H1 (cell line): ENCODE measurements around the gene MFAP3. TPM values are rescaled to one million over a fixed set of nuclear protein-coding genes. Genes with fewer than 3 reads are reported as not detected.

Source experiments
- CTCF ChIA-PET: fragments of 300-600 bp; sonication (Branson Sonifier 250); formaldehyde crosslinking; loops from one replicate; lab custom pipeline; 2021; ENCODE audit not compliant: partially characterized antibody; lab: Charles Lee
- POLR2A ChIA-PET: fragments of 300-600 bp; sonication (Branson Sonifier 250); formaldehyde crosslinking; loops from one replicate; lab custom pipeline; 2021; ENCODE audit warnings: inconsistent platforms; ENCODE audit not compliant: partially characterized antibody; lab: Charles Lee
- DNase-seq, 2 experiments: peaks; one replicate each; pipeline versions ENCODE4 v3.0.0 to v3.0.0-alpha.2; 2010 to 2022; ENCODE audit warnings: low spot score in 2 of 2, low read depth in 1 of 2, mixed read lengths in 1 of 2
- FAIRE-seq: peaks from 2 replicates; lab custom pipeline; 2011; peaks lifted over from hg19 to GRCh38; lab: Jason Lieb, UNC
- H2AFZ ChIP-seq: 2 replicates; pipeline ENCODE4 v1.8.1; 2012; ENCODE audit warnings: low read length, inconsistent platforms
- H2AK5ac ChIP-seq: 2 replicates; pipeline ENCODE4 v1.6.1; 2013; ENCODE audit warnings: low read depth, low read length
- H2BK120ac ChIP-seq: replicated peaks from 2 replicates; pipeline ENCODE3; 2013; ENCODE audit warnings: low read depth, low read length, inconsistent platforms
- H2BK12ac ChIP-seq: 2 replicates; pipeline ENCODE4 v1.6.1; 2013; ENCODE audit warnings: low read depth, low read length
- H2BK15ac ChIP-seq: 2 replicates; pipeline ENCODE4 v1.6.1; 2013; ENCODE audit warnings: low read length
- H2BK20ac ChIP-seq: 2 replicates; pipeline ENCODE4 v1.6.1; 2013; ENCODE audit warnings: low read length
- H2BK5ac ChIP-seq: 2 replicates; pipeline ENCODE4 v1.6.1; 2013; ENCODE audit warnings: low read depth, low read length
- H3K14ac ChIP-seq: 2 replicates; pipeline ENCODE4 v1.6.1; 2013; ENCODE audit warnings: inconsistent platforms; ENCODE audit not compliant: insufficient read length
- H3K18ac ChIP-seq: 2 replicates; pipeline ENCODE4 v1.6.1; 2013; ENCODE audit warnings: low read length; ENCODE audit errors: extremely low read depth
- H3K23ac ChIP-seq: 2 replicates; pipeline ENCODE4 v1.6.1; 2013; ENCODE audit warnings: inconsistent platforms; ENCODE audit not compliant: insufficient read length
- H3K23me2 ChIP-seq: 2 replicates; pipeline ENCODE4 v1.6.1; 2013; ENCODE audit warnings: low read depth, low read length
- H3K27ac ChIP-seq: 2 replicates; pipeline ENCODE4 v1.6.1; 2011; ENCODE audit warnings: low read depth, low read length, inconsistent platforms
- H3K27me3 ChIP-seq, 4 experiments: replicated peaks in 1 of 4; 1 replicate in 1 of 4; 2 replicates in 3 of 4; pipeline versions ENCODE4 v1.6.1 to v1.8.1; 2011 to 2013; ENCODE audit warnings: low read length in 3 of 4, mild to moderate bottlenecking in 3 of 4, inconsistent platforms in 2 of 4, mixed read lengths in 2 of 4, moderate library complexity in 1 of 4; ENCODE audit not compliant: control insufficient read depth in 3 of 4, insufficient read depth in 3 of 4; ENCODE audit errors: extremely low read depth in 1 of 4
- H3K36me3 ChIP-seq, 4 experiments: 2 replicates each; pipeline versions ENCODE4 v1.6.1 to v1.8.1; 2011 to 2013; ENCODE audit warnings: mild to moderate bottlenecking in 4 of 4, low read length in 3 of 4, moderate library complexity in 2 of 4, control low read depth in 1 of 4, inconsistent platforms in 1 of 4; ENCODE audit not compliant: insufficient read depth in 4 of 4, control insufficient read depth in 2 of 4
- H3K4ac ChIP-seq: replicated peaks from 2 replicates; pipeline ENCODE3; 2013; ENCODE audit warnings: low read length, low read depth, mixed read lengths, inconsistent platforms; ENCODE audit not compliant: insufficient read length
- H3K4me1 ChIP-seq, 4 experiments: replicated peaks in 1 of 4; 1 replicate in 1 of 4; 2 replicates in 3 of 4; pipeline versions ENCODE4 v1.6.1 to v1.8.1; 2011 to 2013; ENCODE audit warnings: low read length in 3 of 4, inconsistent platforms in 2 of 4, mixed read lengths in 1 of 4; ENCODE audit not compliant: insufficient read depth in 4 of 4, control insufficient read depth in 3 of 4
- H3K4me2 ChIP-seq, 2 experiments: 2 replicates each; pipeline versions ENCODE4 v1.6.1 to v1.8.1; 2011 to 2013; ENCODE audit warnings: low read depth in 2 of 2, low read length in 2 of 2, control low read depth in 1 of 2, inconsistent platforms in 1 of 2, mild to moderate bottlenecking in 1 of 2; ENCODE audit not compliant: insufficient read depth in 1 of 2
- H3K4me3 ChIP-seq, 4 experiments: fragments of 200-600, 300-600 bp in 1 of 4; sonication (generic), shearing (Covaris generic), sonication (Bioruptor Twin) in 1 of 4; 2 replicates each; pipeline versions ENCODE4 v1.5.1 to v1.8.1; 2011 to 2016; ENCODE audit warnings: low read length in 4 of 4, low read depth in 3 of 4, control low read depth in 2 of 4, inconsistent platforms in 2 of 4, mild to moderate bottlenecking in 2 of 4, mixed read lengths in 1 of 4, moderate library complexity in 1 of 4; ENCODE audit not compliant: insufficient read depth in 2 of 4; ENCODE audit errors: extremely low read depth in 1 of 4
- H3K56ac ChIP-seq: replicated peaks from 2 replicates; pipeline ENCODE3; 2013; ENCODE audit warnings: low read depth, mild to moderate bottlenecking, mixed read lengths, low read length, inconsistent platforms; ENCODE audit not compliant: insufficient read length
- H3K79me1 ChIP-seq: 2 replicates; pipeline ENCODE4 v1.6.1; 2013; ENCODE audit warnings: low read depth, low read length, control low read depth
- H3K79me2 ChIP-seq, 2 experiments: 2 replicates each; pipeline versions ENCODE4 v1.6.1 to v1.8.1; 2012 to 2013; ENCODE audit warnings: low read length in 2 of 2, mild to moderate bottlenecking in 2 of 2, inconsistent platforms in 1 of 2; ENCODE audit not compliant: insufficient read depth in 2 of 2, control insufficient read depth in 1 of 2
- H3K9ac ChIP-seq, 4 experiments: replicated peaks in 1 of 4; 1 replicate in 1 of 4; 2 replicates in 3 of 4; pipeline versions ENCODE4 v1.6.1 to v1.8.1; 2011 to 2013; ENCODE audit warnings: low read depth in 3 of 4, low read length in 3 of 4, control low read depth in 2 of 4, mild to moderate bottlenecking in 2 of 4, moderate library complexity in 2 of 4, inconsistent platforms in 1 of 4; ENCODE audit errors: extremely low read depth in 1 of 4
- H3K9me3 ChIP-seq, 2 experiments: 2 replicates each; pipeline versions ENCODE4 v1.6.1 to v1.8.1; 2012 to 2013; ENCODE audit warnings: mild to moderate bottlenecking in 2 of 2, moderate library complexity in 2 of 2, control low read depth in 1 of 2, inconsistent platforms in 1 of 2, low read depth in 1 of 2, low read length in 1 of 2, mixed read lengths in 1 of 2; ENCODE audit not compliant: insufficient read depth in 2 of 2
- H4K20me1 ChIP-seq, 2 experiments: replicated peaks in 1 of 2; 2 replicates each; pipeline versions ENCODE3 to v1.8.1; 2011 to 2013; ENCODE audit warnings: inconsistent platforms in 2 of 2, low read length in 2 of 2, mild to moderate bottlenecking in 1 of 2; ENCODE audit not compliant: insufficient read depth in 2 of 2, control insufficient read depth in 1 of 2
- H4K5ac ChIP-seq: 2 replicates; pipeline ENCODE4 v1.6.1; 2013; ENCODE audit warnings: low read length, low read depth, mixed read lengths, inconsistent platforms; ENCODE audit not compliant: insufficient read length
- H4K8ac ChIP-seq: 2 replicates; pipeline ENCODE4 v1.8.0; 2013; ENCODE audit warnings: mild to moderate bottlenecking, moderate library complexity, low read length, inconsistent platforms; ENCODE audit not compliant: insufficient read depth; ENCODE audit errors: extremely low read depth
- H4K91ac ChIP-seq: replicated peaks from 2 replicates; pipeline ENCODE3; 2013; ENCODE audit warnings: low read length, mixed read lengths, inconsistent platforms; ENCODE audit not compliant: insufficient read length
- CTBP2 ChIP-seq: IDR thresholded peaks from 2 replicates; pipeline ENCODE4 v1.7.0; 2011; ENCODE audit warnings: borderline replicate concordance, mild to moderate bottlenecking, moderate library complexity, mixed read lengths, low read length; ENCODE audit not compliant: insufficient read depth, insufficient read length
- KDM4A ChIP-seq: IDR thresholded peaks from one replicate; pipeline ENCODE4 v1.7.1; 2012; ENCODE audit warnings: low read depth, mild to moderate bottlenecking, moderate library complexity, low read length, inconsistent platforms; ENCODE audit not compliant: severe bottlenecking
- MAFK ChIP-seq: IDR thresholded peaks from 2 replicates; pipeline ENCODE4 v1.6.1; 2012; ENCODE audit warnings: low read depth, mild to moderate bottlenecking, improper control_type of control experiment, low read length
- TEAD4 ChIP-seq: IDR thresholded peaks from 2 replicates; pipeline ENCODE4 v1.6.1; 2012; ENCODE audit warnings: low read depth, low read length, inconsistent platforms, mixed read lengths
- YY1 ChIP-seq: IDR thresholded peaks from 2 replicates; pipeline ENCODE4 v1.6.1; 2011; ENCODE audit warnings: low read depth, mild to moderate bottlenecking, low read length
- polyA plus RNA-seq, 7 experiments: library from polyadenylated mRNA; depleted of rRNA in 3 of 7; stranded (reverse) in 5 of 7; unstranded in 2 of 7; fragments of >200 nt in 5 of 7; fragments of 200-250 nt in 2 of 7; gene quantifications; 1 replicate in 5 of 7; 2 replicates in 1 of 7; 4 replicates in 1 of 7; pipeline versions ENCODE4 v1.2.1 to v1.2.3, GENCODE V29; 2011 to 2013; ENCODE audit warnings: missing spikeins in 2 of 7, mixed read lengths in 2 of 7
- total RNA-seq: library from RNA; stranded (reverse); fragmentation: NEBNext Ultra II Directional; extraction: Animal tissue kit (Norgen Biotek cat#: 25700); gene quantifications from 2 replicates; pipeline ENCODE4 v1.2.1, GENCODE V29; 2021

The MFAP3 gene
- total and polyA plus RNA-seq, 2 of the 8 experiments (the other 6 are each of a cell fraction or from before 2014, with no cell fraction given): 13.7 to 27.0 TPM

DNA sequence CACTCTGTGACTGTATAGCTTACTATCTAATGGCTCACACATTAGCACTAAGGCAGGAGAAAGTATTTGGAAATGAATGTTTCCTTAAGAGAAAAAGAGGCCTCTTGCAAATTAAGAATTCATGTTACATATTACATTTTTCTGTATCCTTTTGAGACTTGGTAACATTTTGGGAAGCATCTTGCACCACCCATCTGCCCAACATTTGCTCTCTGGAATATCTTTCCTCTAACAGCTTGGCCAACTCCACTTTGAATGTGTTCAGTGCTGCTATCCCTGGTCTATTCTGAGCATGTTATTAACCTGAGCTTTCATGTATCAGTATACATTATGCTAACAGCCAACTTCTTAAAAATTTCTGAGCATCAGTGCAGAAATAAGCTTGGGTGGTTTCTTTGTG, 27.2 kb downstream of the MFAP3 start:
- Histone ChIP-seq H4K91ac (no peak overlapping the region), H2BK120ac (no peak overlapping the region), H3K14ac (no peak overlapping the region), H2AFZ (no peak overlapping the region), H2BK5ac (no peak overlapping the region), H3K4me2 (no peak overlapping the region), H3K27me3 (no peaks in the 10 kb centered on the region; a peak in 1 of 7 replicates), H3K23ac (no peak overlapping the region), H4K5ac (no peak overlapping the region), H2BK20ac (no peak overlapping the region), H3K9ac (no peak overlapping the region), H2BK15ac (no peak overlapping the region), H3K79me1 (no peaks in the 10 kb centered on the region), H3K23me2 (no peaks in the 10 kb centered on the region), H3K27ac (no peak overlapping the region), H3K56ac (no peak overlapping the region), H3K18ac (no peak overlapping the region), H2AK5ac (no peak overlapping the region), H3K36me3 (no peaks in the 10 kb centered on the region), H3K4me1 (no peaks in the 10 kb centered on the region), H2BK12ac (no peak overlapping the region), H3K4me3 (no peak overlapping the region), H3K79me2 (no peaks in the 10 kb centered on the region), H4K8ac (no peak overlapping the region), H3K4ac (no peak overlapping the region), H4K20me1 (peaks cover 0 to 1% of the 10 kb centered on the region in 2 experiments), H3K9me3 (no peaks in the 10 kb centered on the region)
- ChIA-PET POLR2A (no interaction called here), CTCF (interaction anchor here (0.8 to 9.6 kb wide), 2 partner anchors 340 to 582 kb away, joined by 3 to 61 read pairs; no protein-coding TSS in a partner anchor)
- DNase-seq: no peak
- TF ChIP-seq YY1 (no peak), CTBP2 (no peak), KDM4A (no peak), MAFK (no peak), TEAD4 (no peak)
- no peak for FAIRE-seq
